Measurements from ENCODE around the gene AARSD1.

DNA sequence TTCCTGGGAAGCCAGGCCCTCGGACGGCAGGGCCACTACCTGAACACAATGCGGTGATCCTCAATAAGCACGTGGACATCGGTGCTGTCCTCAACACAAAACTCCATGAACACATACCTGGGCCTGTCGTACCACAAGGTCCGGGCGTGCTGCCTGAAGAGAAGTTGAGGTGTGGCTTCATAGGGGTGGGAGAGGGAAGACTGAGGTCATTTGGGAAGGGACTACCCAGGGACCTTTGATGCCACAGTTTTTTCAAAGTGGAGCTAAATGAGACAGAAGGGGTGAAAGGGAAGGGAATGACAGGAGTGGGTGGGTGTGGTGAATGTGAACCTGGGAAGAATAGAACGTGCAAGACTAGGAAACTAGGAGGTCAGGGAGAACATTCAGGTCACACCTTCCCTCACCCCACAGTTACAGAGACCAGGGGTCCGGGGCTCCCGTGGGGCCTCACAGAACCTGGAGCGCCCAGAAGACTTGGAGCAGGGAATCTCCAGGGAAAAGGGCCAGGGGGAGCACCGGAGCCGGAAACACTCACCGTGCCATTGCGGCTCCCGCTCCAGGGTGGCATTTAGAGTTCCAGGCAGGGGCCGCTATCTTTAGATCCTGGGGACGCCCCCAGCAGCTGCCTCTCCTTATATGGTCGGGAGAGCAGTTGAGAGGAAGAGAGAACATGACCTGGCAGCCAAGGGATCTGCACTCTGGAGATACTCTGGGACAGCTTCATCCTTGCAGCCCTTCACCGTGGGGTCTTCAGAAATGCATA, 15.4 kb upstream of the AARSD1 start, which contains the start of gene PTGES3L:
- TF ChIP-seq, protein P1, sequence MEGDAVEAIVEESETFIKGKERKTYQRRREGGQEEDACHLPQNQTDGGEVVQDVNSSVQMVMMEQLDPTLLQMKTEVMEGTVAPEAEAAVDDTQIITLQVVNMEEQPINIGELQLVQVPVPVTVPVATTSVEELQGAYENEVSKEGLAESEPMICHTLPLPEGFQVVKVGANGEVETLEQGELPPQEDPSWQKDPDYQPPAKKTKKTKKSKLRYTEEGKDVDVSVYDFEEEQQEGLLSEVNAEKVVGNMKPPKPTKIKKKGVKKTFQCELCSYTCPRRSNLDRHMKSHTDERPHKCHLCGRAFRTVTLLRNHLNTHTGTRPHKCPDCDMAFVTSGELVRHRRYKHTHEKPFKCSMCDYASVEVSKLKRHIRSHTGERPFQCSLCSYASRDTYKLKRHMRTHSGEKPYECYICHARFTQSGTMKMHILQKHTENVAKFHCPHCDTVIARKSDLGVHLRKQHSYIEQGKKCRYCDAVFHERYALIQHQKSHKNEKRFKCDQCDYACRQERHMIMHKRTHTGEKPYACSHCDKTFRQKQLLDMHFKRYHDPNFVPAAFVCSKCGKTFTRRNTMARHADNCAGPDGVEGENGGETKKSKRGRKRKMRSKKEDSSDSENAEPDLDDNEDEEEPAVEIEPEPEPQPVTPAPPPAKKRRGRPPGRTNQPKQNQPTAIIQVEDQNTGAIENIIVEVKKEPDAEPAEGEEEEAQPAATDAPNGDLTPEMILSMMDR (IDR thresholded peaks at IDR 0.05 in 8 of 11, conservative IDR thresholded peaks at IDR 0.05 in 3 of 11) = no peak
- TF ChIP-seq POLR2AphosphoS5 (IDR thresholded peaks at IDR 0.05) = no peak
- TF ChIP-seq POLR2A (IDR thresholded peaks at IDR 0.05) = no peak
